ENCODE measurements around the gene UBAC1. TPM values are rescaled to one million over a fixed set of nuclear protein-coding genes. Genes with fewer than 3 reads are reported as not detected.

Gene UBAC1
- total and polyA plus RNA-seq, 7 donors = 71.1 to 261 (median 162) TPM

- Histone ChIP-seq H3K27me3 (ENCODE audit: insufficient read depth in 3 of 3, low read length in 2 of 3) (no peaks in the 10 kb centered on the region), H3K36me3 (ENCODE audit: insufficient read depth in 1 of 2, low read depth in 1 of 2) (peaks cover 0 to under 1% of the 10 kb centered on the region in 2 donors), H3K4me3 (no peak overlapping the region), H3K4me1 (peaks cover 69% of the 10 kb centered on the region), H3K9me3 (no peaks in the 10 kb centered on the region), H3K27ac (peak overlapping the region; percentile 69)
- intact Hi-C loops (cut with DNase I) = no loop called here
- WGBS, 3 donors = 35 to 50% (median 44%) methylated on average over 12 of the region's 12 CpGs
- ATAC-seq = peak; percentile 18 to 40 (median 26)
- DNase-seq = no peak
- no peak for TF ChIP-seq CTCF (IDR thresholded peaks at IDR 0.05)
These were observed 73.6 kb downstream of the UBAC1 start for GRCh38 chr9:135887585-135888050.

GRCh38 chr9:135887021-135887507 is 74.1 kb downstream of the UBAC1 start:
- Histone ChIP-seq H3K9me3 (no peaks in the 10 kb centered on the region), H3K27me3 (ENCODE audit: insufficient read depth in 3 of 3, low read length in 2 of 3) (no peaks in the 10 kb centered on the region), H3K36me3 (ENCODE audit: insufficient read depth in 1 of 2, low read depth in 1 of 2) (peaks cover 0 to 6% of the 10 kb centered on the region in 2 donors), H3K4me1 (peaks cover 69% of the 10 kb centered on the region), H3K4me3 (no peak overlapping the region), H3K27ac (peak overlapping the region; percentile 69)
- intact Hi-C loops (cut with DNase I) = no loop called here
- 11 to 17% (median 12%) methylated on average over 18 of the region's 18 CpGs for WGBS, 3 donors
- DNase-seq = peak; percentile 71 to 93
- no peak for TF ChIP-seq CTCF (IDR thresholded peaks at IDR 0.05)
- peak; percentile 84 to 96 (median 93) for ATAC-seq

GRCh38 chr9:135886147-135886981 is 74.8 kb downstream of the UBAC1 start:
- Histone ChIP-seq H3K36me3 (ENCODE audit: insufficient read depth in 1 of 2, low read depth in 1 of 2) (peaks cover 0 to 13% of the 10 kb centered on the region in 2 donors), H3K4me3 (no peak overlapping the region), H3K4me1 (peaks cover 67% of the 10 kb centered on the region), H3K27ac (peak overlapping the region; percentile 69), H3K27me3 (ENCODE audit: insufficient read depth in 3 of 3, low read length in 2 of 3) (no peaks in the 10 kb centered on the region), H3K9me3 (no peaks in the 10 kb centered on the region)
- DNase-seq (no peak), ATAC-seq (no peak)
- intact Hi-C loops (cut with DNase I) = no loop called here
- no peak for TF ChIP-seq CTCF (IDR thresholded peaks at IDR 0.05)
- WGBS, 3 donors = 53 to 64% (median 55%) methylated on average over 21 of the region's 21 CpGs

- Histone ChIP-seq H3K9me3 (no peaks in the 10 kb centered on the region), H3K27me3 (ENCODE audit: insufficient read depth in 3 of 3, low read length in 2 of 3) (no peaks in the 10 kb centered on the region), H3K27ac (no peak overlapping the region), H3K4me1 (peaks cover 57% of the 10 kb centered on the region), H3K36me3 (ENCODE audit: insufficient read depth in 1 of 2, low read depth in 1 of 2) (peaks cover 0 to 22% of the 10 kb centered on the region in 2 donors), H3K4me3 (no peak overlapping the region)
- TF ChIP-seq CTCF (IDR thresholded peaks at IDR 0.05) = no peak
- WGBS, 3 donors = 57 to 77% (median 67%) methylated on average over 7 of the region's 7 CpGs
- DNase-seq (no peak), ATAC-seq (no peak)
- intact Hi-C loops (cut with DNase I) = no loop called here
These were observed 75.9 kb downstream of the UBAC1 start for GRCh38 chr9:135885100-135885853.

All from psoas muscle (tissue), 8 donors.